Muscle of leg (tissue), 11 donors: ENCODE measurements around the gene FAM120A. TPM values are rescaled to one million over a fixed set of nuclear protein-coding genes. Genes with fewer than 3 reads are reported as not detected.
A peak's percentile ranks its signal among the peaks of the same experiment; 100 is the strongest.

Source experiments
- DNase-seq: peaks from one replicate; pipeline ENCODE4 v3.0.0; 2013
- H3K27ac ChIP-seq: one replicate; pipeline ENCODE4 v1.5.1; 2013; ENCODE audit warnings: mild to moderate bottlenecking, low read length, control low read depth
- H3K27me3 ChIP-seq: one replicate; pipeline ENCODE4 v1.6.1; 2013; ENCODE audit warnings: low read length; ENCODE audit not compliant: control insufficient read depth, insufficient read depth
- H3K36me3 ChIP-seq: one replicate; pipeline ENCODE4 v1.6.1; 2013; ENCODE audit warnings: low read length; ENCODE audit not compliant: control insufficient read depth, insufficient read depth
- H3K4me1 ChIP-seq: one replicate; pipeline ENCODE4 v1.6.1; 2013; ENCODE audit warnings: low read length; ENCODE audit not compliant: control insufficient read depth, insufficient read depth
- H3K4me3 ChIP-seq: one replicate; pipeline ENCODE4 v1.5.1; 2013; ENCODE audit warnings: low read length, control low read depth
- H3K9me3 ChIP-seq: replicated peaks from 2 replicates; pipeline ENCODE4 v1.6.1; 2013; ENCODE audit warnings: low read depth, low read length; ENCODE audit not compliant: control insufficient read depth
- WGBS: methylation state at CpG from one replicate; pipeline ENCODE4 v1.1.5; 2013; ENCODE audit warnings: missing lambda C conversion rate; ENCODE audit not compliant: insufficient coverage; 5-methylcytosine and 5-hydroxymethylcytosine counted together
- polyA plus RNA-seq, 8 donors: library from polyadenylated mRNA; unstranded; fragments of 120-200 nt; gene quantifications; one replicate each; pipeline versions ENCODE4 v1.2.1 to v1.2.3, GENCODE V29; 2013; ENCODE audit warnings: inconsistent platforms in 1 of 8, low replicate concordance in 1 of 8; ENCODE audit not compliant: insufficient read length in 8 of 8, insufficient read depth in 1 of 8
- total RNA-seq: library from RNA; stranded (reverse); fragments of 120-200 nt; gene quantifications from one replicate; pipeline ENCODE4 v1.2.4, GENCODE V29; 2013

FAM120A gene
- total and polyA plus RNA-seq, 9 donors: 45.8 to 68.3 (median 61.3) TPM

- Histone ChIP-seq H3K4me1 (peaks cover 5% of the 10 kb centered on the region), H3K27me3 (no peaks in the 10 kb centered on the region), H3K36me3 (peaks cover 24% of the 10 kb centered on the region), H3K9me3 (no peaks in the 10 kb centered on the region), H3K4me3 (no peak overlapping the region), H3K27ac (no peak overlapping the region)
- DNase-seq: no peak
- 73% methylated on average over 1 of the region's 1 CpG for WGBS
These were observed 65.8 kb downstream of the FAM120A start for GRCh38 chr9:93517331-93517730.

GRCh38 chr9:93520523-93520922 is 69.0 kb downstream of the FAM120A start:
- no peak overlapping the region for H3K4me3 ChIP-seq
- 92% methylated on average over 2 of the region's 6 CpGs for WGBS
- no peak for DNase-seq
- H3K27me3 ChIP-seq: no peaks in the 10 kb centered on the region
- H3K4me1 ChIP-seq: no peaks in the 10 kb centered on the region
- H3K27ac ChIP-seq: no peak overlapping the region
- H3K9me3 ChIP-seq: no peaks in the 10 kb centered on the region
- H3K36me3 ChIP-seq: peaks cover 36% of the 10 kb centered on the region

- Histone ChIP-seq H3K36me3 (peaks cover 49% of the 10 kb centered on the region), H3K27me3 (no peaks in the 10 kb centered on the region), H3K4me1 (no peaks in the 10 kb centered on the region), H3K9me3 (no peaks in the 10 kb centered on the region), H3K27ac (no peak overlapping the region), H3K4me3 (no peak overlapping the region)
- DNase-seq: no peak
- WGBS: 82% methylated on average over 1 of the region's 3 CpGs
These were observed 71.3 kb downstream of the FAM120A start for GRCh38 chr9:93522736-93523135.

- Histone ChIP-seq H3K36me3 (peaks cover 48% of the 10 kb centered on the region), H3K4me3 (no peak overlapping the region), H3K27me3 (no peaks in the 10 kb centered on the region), H3K27ac (no peak overlapping the region), H3K4me1 (no peaks in the 10 kb centered on the region), H3K9me3 (no peaks in the 10 kb centered on the region)
- no peak for DNase-seq
- 83% methylated on average over 5 of the region's 7 CpGs for whole genome bisulfite sequencing
These were observed 72.1 kb downstream of the FAM120A start for GRCh38 chr9:93523518-93524144.

- H3K36me3 ChIP-seq: peaks cover 43% of the 10 kb centered on the region
- WGBS: 95% methylated on average over 4 of the region's 5 CpGs
- H3K27me3 ChIP-seq: no peaks in the 10 kb centered on the region
- no peak overlapping the region for H3K4me3 ChIP-seq
- no peaks in the 10 kb centered on the region for H3K9me3 ChIP-seq
- H3K27ac ChIP-seq: no peak overlapping the region
- no peak for DNase-seq
- no peaks in the 10 kb centered on the region for H3K4me1 ChIP-seq
These were observed 74.0 kb downstream of the FAM120A start for GRCh38 chr9:93525476-93525875.

- no peaks in the 10 kb centered on the region for H3K27me3 ChIP-seq
- no peak for DNase-seq
- no peaks in the 10 kb centered on the region for H3K9me3 ChIP-seq
- no peak overlapping the region for H3K27ac ChIP-seq
- H3K36me3 ChIP-seq: peaks cover 52% of the 10 kb centered on the region
- no peaks in the 10 kb centered on the region for H3K4me1 ChIP-seq
- H3K4me3 ChIP-seq: no peak overlapping the region
- 40% methylated on average over 1 of the region's 3 CpGs for WGBS
These were observed 79.9 kb downstream of the FAM120A start for GRCh38 chr9:93531374-93531773.

GRCh38 chr9:93532141-93532540 is 80.7 kb downstream of the FAM120A start:
- Histone ChIP-seq H3K27me3 (no peaks in the 10 kb centered on the region), H3K9me3 (no peaks in the 10 kb centered on the region), H3K36me3 (peaks cover 51% of the 10 kb centered on the region), H3K4me1 (peaks cover 4% of the 10 kb centered on the region), H3K4me3 (no peak overlapping the region), H3K27ac (no peak overlapping the region)
- no peak for DNase-seq
- 88% methylated on average over 4 of the region's 8 CpGs for WGBS

GRCh38 chr9:93533863-93534262 is 82.4 kb downstream of the FAM120A start:
- no peak overlapping the region for H3K4me3 ChIP-seq
- peaks cover 48% of the 10 kb centered on the region for H3K36me3 ChIP-seq
- no peak overlapping the region for H3K27ac ChIP-seq
- no peak for DNase-seq
- 74% methylated on average over 7 of the region's 8 CpGs for whole genome bisulfite sequencing
- H3K9me3 ChIP-seq: no peaks in the 10 kb centered on the region
- peaks cover 4% of the 10 kb centered on the region for H3K4me1 ChIP-seq
- no peaks in the 10 kb centered on the region for H3K27me3 ChIP-seq

GRCh38 chr9:93536167-93536566 is 84.7 kb downstream of the FAM120A start:
- 88% methylated on average over 3 of the region's 4 CpGs for WGBS
- Histone ChIP-seq H3K27me3 (no peaks in the 10 kb centered on the region), H3K27ac (no peak overlapping the region), H3K9me3 (no peaks in the 10 kb centered on the region), H3K36me3 (peaks cover 54% of the 10 kb centered on the region), H3K4me1 (peaks cover 9% of the 10 kb centered on the region), H3K4me3 (no peak overlapping the region)
- peak; percentile 14 for DNase-seq

GRCh38 chr9:93536874-93537273 is 85.4 kb downstream of the FAM120A start:
- peaks cover 52% of the 10 kb centered on the region for H3K36me3 ChIP-seq
- H3K27me3 ChIP-seq: no peaks in the 10 kb centered on the region
- H3K27ac ChIP-seq: no peak overlapping the region
- H3K9me3 ChIP-seq: no peaks in the 10 kb centered on the region
- no peak for DNase-seq
- 71% methylated on average over 6 of the region's 9 CpGs for WGBS
- peaks cover 11% of the 10 kb centered on the region for H3K4me1 ChIP-seq
- H3K4me3 ChIP-seq: no peak overlapping the region

GRCh38 chr9:93540305-93540704 is 88.8 kb downstream of the FAM120A start:
- H3K4me1 ChIP-seq: peaks cover 13% of the 10 kb centered on the region
- H3K36me3 ChIP-seq: peaks cover 44% of the 10 kb centered on the region
- H3K27me3 ChIP-seq: no peaks in the 10 kb centered on the region
- DNase-seq: no peak
- H3K9me3 ChIP-seq: no peaks in the 10 kb centered on the region
- H3K27ac ChIP-seq: no peak overlapping the region
- no peak overlapping the region for H3K4me3 ChIP-seq
- 92% methylated on average over 4 of the region's 8 CpGs for WGBS
